ENCODE measurements around the gene CCDC33. TPM values are rescaled to one million over a fixed set of nuclear protein-coding genes. Genes with fewer than 3 reads are reported as not detected.

CCDC33 gene
- total RNA-seq, 1 donor, result not detected

DNA sequence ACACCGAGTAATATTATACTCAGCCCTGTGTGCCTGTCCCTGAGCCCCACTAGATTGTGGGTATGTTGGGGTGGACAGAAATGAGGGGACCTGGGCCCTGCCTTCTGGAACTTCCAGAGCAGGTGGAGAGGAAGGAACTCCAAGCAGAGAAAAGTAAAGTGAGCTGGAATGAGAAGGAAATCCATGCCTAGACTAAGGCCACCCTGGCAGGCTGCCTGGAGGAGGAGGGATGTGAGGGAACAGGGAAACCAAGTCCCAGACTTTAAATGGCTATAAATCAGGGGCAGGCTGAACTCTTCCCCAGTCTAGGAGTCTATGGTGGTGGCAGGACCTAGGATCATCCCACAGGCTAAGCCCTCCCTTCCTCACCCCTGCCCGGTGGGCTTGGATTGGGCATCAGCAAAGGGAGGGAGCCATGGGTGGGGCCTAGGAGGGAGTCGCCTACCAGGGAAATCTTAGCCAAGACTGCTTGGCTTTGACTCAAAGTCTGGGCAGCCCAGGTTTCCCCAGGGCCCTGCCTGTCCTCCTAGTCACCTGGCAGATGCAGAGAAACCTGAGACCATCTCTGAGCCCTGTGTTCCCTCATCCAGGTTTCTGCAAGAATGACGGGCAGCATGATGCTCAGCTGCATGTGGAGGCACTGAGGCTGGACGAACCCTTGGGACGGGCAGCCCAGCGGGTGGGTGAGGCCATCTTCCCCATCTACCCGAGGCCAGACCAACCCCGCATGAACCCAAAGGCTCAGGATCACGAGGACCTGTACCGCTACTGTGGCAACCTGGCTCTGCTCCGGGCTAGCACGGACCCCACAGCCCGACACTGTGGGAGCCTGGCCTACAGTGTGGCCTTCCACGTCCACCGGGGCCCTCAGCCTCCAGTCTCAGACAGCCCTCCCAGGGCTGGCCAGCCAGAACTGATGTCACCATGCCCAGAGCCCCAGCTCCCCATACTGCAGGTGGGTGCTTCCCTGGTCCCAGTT, 17.9 kb upstream of the CCDC33 start:
- Histone ChIP-seq H3K27me3 (ENCODE audit: insufficient read depth, low read length) (no peaks in the 10 kb centered on the region), H3K4me1 (ENCODE audit: insufficient read depth, low read length) (no peaks in the 10 kb centered on the region), H3K4me3 (ENCODE audit: low read length) (no peak overlapping the region), H3K9me3 (ENCODE audit: low read depth, low read length) (no peaks in the 10 kb centered on the region)

DNA sequence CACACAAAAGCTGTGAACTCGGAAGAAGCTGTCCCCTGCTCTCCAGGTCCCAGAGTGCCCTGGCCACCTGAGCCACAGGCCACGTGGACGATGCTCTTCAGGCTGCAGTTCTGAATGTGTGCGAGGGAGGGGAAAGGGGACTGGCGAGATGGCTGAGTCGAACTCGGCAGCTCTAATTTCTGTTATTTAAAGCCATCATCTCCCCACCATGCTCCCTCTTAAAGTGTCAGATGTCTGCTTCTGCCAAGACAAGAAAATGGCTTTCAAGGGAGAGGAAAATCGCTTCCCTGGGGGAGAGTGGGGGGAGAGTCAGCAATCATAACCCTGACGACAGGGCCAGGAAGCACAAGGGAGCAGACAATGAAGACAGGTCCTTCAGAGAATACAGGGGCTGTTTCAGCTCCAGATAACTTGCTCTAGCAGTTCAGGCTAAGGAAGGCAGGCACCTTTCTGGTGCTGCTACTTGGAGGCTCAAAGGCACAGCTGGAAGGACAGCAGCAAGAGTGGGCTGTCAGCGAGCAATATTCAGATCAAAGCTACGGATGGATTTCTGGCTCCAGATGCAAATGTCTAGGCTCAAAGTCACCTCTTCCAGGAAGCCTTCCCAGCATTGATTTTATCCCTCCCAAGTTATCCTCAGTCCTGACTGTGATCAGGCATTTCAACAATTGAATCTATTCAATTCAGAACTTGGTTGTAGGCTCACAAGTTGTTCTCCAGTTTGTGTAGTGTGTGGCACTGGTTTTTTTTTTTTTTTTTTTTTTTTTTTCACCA, 15.5 kb upstream of the CCDC33 start:
- Histone ChIP-seq H3K4me3 (ENCODE audit: low read length) (no peak overlapping the region), H3K9me3 (ENCODE audit: low read depth, low read length) (no peaks in the 10 kb centered on the region), H3K4me1 (ENCODE audit: insufficient read depth, low read length) (no peaks in the 10 kb centered on the region), H3K27me3 (ENCODE audit: insufficient read depth, low read length) (no peaks in the 10 kb centered on the region)

GRCh38 chr15:74221399-74222239, 14.5 kb upstream of the CCDC33 start:
- no peaks in the 10 kb centered on the region for H3K4me1 ChIP-seq (ENCODE audit: insufficient read depth, low read length)
- no peak overlapping the region for H3K4me3 ChIP-seq (ENCODE audit: low read length)
- no peaks in the 10 kb centered on the region for H3K9me3 ChIP-seq (ENCODE audit: low read depth, low read length)
- H3K27me3 ChIP-seq (ENCODE audit: insufficient read depth, low read length), result no peaks in the 10 kb centered on the region

DNA sequence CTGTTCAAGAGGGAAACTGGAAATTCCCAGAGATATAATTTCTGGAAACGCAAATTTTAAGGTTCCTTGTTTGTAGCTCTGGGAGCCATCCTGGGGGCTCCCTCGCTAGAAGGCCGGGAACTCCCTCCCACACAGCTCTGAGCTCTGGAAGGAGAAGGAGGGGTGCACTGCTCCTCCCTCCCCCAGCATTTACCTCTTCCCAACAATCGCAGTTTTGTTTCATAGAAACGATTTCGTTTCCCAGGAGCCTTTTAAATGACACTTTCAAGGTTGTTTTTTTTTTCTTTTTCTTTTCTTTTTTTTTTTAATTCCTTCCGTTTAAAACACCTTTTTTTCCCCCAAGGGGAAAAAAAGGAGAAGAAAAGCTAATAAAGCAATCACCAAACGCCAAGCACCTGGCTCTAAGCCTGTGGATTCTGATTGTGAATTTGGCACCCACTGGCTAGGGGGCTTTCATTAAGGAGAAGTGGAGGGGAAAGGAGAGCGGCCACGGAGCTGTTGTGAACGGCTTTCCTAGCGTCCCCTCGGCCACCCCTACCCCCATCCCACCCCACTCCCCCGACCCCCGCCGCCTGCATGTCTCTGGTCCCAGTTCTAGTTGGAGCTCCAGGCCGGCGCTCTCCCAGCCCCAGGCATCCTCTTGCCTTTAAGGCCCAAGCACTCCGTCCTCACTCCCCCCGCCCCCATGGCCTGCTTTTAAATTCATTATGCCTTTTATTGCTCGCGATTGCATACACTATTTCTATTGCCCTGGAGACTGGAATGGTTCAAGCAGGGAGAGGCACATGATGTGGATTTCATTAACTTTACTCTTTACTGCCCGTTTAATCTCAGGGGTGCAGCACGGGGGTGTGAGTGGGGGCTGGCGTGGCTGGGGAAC, 13.6 kb upstream of the CCDC33 start:
- no peak overlapping the region for H3K4me3 ChIP-seq (ENCODE audit: low read length)
- no peaks in the 10 kb centered on the region for H3K9me3 ChIP-seq (ENCODE audit: low read depth, low read length)
- H3K27me3 ChIP-seq (ENCODE audit: insufficient read depth, low read length), result no peaks in the 10 kb centered on the region
- H3K4me1 ChIP-seq (ENCODE audit: insufficient read depth, low read length), result no peaks in the 10 kb centered on the region

DNA sequence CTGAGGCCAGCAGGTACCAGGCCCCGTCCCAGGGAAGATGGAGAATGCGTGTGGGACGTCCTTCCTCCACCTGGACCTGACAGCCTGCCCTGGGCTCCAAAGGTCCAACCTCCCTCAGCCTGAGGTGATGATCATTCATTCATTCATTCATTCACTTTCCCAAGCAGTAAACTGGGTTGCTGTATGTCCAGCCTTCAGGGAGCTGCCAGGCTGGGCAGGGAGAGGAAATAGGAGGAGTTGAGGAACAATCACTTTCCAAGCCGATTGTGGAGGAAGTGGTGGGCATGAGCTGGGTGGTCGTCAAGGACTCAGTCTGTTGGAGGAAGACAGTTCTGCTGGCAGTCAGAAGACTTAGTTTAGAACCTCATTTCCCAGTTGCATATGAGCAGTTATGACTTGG, 10.2 kb upstream of the CCDC33 start:
- H3K4me3 ChIP-seq (ENCODE audit: low read length), result no peak overlapping the region
- no peaks in the 10 kb centered on the region for H3K27me3 ChIP-seq (ENCODE audit: insufficient read depth, low read length)
- H3K9me3 ChIP-seq (ENCODE audit: low read depth, low read length), result no peaks in the 10 kb centered on the region
- H3K4me1 ChIP-seq (ENCODE audit: insufficient read depth, low read length), result no peaks in the 10 kb centered on the region

GRCh38 chr15:74226761-74227540, 9.2 kb upstream of the CCDC33 start:
- Histone ChIP-seq H3K4me1 (ENCODE audit: insufficient read depth, low read length) (no peaks in the 10 kb centered on the region), H3K4me3 (ENCODE audit: low read length) (no peak overlapping the region), H3K27me3 (ENCODE audit: insufficient read depth, low read length) (no peaks in the 10 kb centered on the region)

GRCh38 chr15:74227968-74228722, 8.0 kb upstream of the CCDC33 start:
- Histone ChIP-seq H3K9me3 (ENCODE audit: low read depth, low read length) (no peaks in the 10 kb centered on the region), H3K27me3 (ENCODE audit: insufficient read depth, low read length) (no peaks in the 10 kb centered on the region), H3K4me3 (ENCODE audit: low read length) (no peak overlapping the region), H3K4me1 (ENCODE audit: insufficient read depth, low read length) (no peaks in the 10 kb centered on the region)

More at GRCh38 chr15:74226761-74227540, 9.2 kb upstream of the CCDC33 start:
- H3K9me3 ChIP-seq (ENCODE audit: low read depth, low read length), result no peaks in the 10 kb centered on the region

GRCh38 chr15:74228723-74229081, 7.4 kb upstream of the CCDC33 start:
- no peaks in the 10 kb centered on the region for H3K4me1 ChIP-seq (ENCODE audit: insufficient read depth, low read length)
- H3K9me3 ChIP-seq (ENCODE audit: low read depth, low read length), result no peaks in the 10 kb centered on the region
- H3K4me3 ChIP-seq (ENCODE audit: low read length), result no peak overlapping the region
- H3K27me3 ChIP-seq (ENCODE audit: insufficient read depth, low read length), result no peaks in the 10 kb centered on the region

GRCh38 chr15:74229686-74230085, 6.4 kb upstream of the CCDC33 start:
- no peaks in the 10 kb centered on the region for H3K4me1 ChIP-seq (ENCODE audit: insufficient read depth, low read length)
- H3K4me3 ChIP-seq (ENCODE audit: low read length), result no peak overlapping the region
- H3K27me3 ChIP-seq (ENCODE audit: insufficient read depth, low read length), result no peaks in the 10 kb centered on the region
- no peaks in the 10 kb centered on the region for H3K9me3 ChIP-seq (ENCODE audit: low read depth, low read length)

- Histone ChIP-seq H3K9me3 (ENCODE audit: low read depth, low read length) (no peaks in the 10 kb centered on the region), H3K4me1 (ENCODE audit: insufficient read depth, low read length) (no peaks in the 10 kb centered on the region), H3K27me3 (ENCODE audit: insufficient read depth, low read length) (no peaks in the 10 kb centered on the region), H3K4me3 (ENCODE audit: low read length) (no peak overlapping the region)
Observed at GRCh38 chr15:74231475-74231874, 4.7 kb upstream of the CCDC33 start.

DNA sequence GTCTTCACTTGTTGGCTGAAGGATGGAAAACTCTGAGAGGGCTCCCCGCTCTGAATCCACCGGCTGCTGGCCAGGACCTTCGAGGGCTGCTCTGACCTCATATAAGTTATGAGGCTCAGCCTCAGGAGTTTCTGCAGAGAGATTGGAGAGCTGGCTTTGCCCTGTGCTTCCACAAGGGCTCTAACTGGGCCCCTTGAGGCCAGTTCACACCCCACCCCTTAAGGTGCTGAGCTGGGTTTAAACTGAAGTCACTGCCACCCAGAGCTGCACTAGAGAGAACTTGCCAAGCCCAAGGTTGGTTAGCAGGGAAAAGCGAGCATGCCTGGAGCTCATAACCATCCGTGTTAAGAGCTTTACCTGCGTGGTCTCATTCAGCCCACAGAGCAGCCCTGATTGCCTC, 2.8 kb upstream of the CCDC33 start:
- Histone ChIP-seq H3K27me3 (ENCODE audit: insufficient read depth, low read length) (no peaks in the 10 kb centered on the region), H3K4me1 (ENCODE audit: insufficient read depth, low read length) (no peaks in the 10 kb centered on the region), H3K4me3 (ENCODE audit: low read length) (no peak overlapping the region), H3K9me3 (ENCODE audit: low read depth, low read length) (no peaks in the 10 kb centered on the region)

DNA sequence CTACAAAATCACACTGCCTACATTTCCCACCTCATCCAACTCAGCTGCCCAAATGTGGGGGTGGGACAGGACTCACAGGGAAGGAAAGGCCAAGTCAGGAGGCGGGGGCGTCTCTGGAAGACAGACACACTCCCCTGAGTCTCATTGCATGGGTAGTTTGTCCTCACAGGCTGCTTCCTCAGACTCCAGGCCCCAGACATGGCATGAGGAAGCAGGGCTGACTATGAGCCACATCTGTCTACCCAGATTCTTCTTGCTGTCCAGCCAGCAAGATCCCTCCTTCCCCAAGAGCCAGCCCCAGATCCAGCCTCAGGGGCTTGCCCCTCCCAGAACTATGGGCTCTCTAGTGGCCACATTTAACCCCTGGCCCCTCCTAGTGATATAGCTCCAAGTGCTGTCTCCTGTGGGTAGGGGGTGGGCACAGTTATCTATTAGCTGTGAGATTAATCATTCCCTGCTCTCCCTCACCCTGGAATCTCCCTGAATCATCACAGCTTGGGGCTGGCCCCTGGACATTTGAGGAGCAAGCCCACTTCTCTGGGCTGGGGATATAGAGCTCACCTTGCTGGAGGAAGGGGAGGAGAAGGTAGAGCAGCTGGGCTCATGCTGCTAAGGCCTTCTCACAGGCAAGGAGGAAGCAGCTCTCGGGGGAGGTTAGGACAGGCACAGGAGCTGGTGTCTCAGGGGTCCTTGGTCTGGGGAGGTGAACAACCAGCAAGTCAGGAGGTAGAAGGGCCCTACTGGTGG, 2.1 kb upstream of the CCDC33 start:
- H3K4me1 ChIP-seq (ENCODE audit: insufficient read depth, low read length), result no peaks in the 10 kb centered on the region
- no peaks in the 10 kb centered on the region for H3K9me3 ChIP-seq (ENCODE audit: low read depth, low read length)

DNA sequence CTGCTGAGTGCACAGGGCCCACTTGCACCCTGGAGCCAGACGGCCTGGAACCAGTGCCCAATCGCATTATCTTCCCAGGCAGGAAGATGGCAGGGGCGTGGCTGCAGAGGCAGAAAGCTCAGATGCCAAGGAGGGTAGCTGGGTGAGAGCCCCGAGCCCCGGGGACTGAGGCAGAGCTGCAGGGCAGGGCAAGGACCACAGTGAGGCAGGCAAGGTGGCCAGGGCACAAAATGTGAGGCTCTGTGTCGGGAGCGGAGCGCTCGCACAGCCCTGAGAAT, 1.6 kb upstream of the CCDC33 start:
- Histone ChIP-seq H3K27me3 (ENCODE audit: insufficient read depth, low read length) (no peaks in the 10 kb centered on the region), H3K4me3 (ENCODE audit: low read length) (no peak overlapping the region), H3K9me3 (ENCODE audit: low read depth, low read length) (no peaks in the 10 kb centered on the region), H3K4me1 (ENCODE audit: insufficient read depth, low read length) (no peaks in the 10 kb centered on the region)

More for the DNA sequence above, 2.1 kb upstream of the CCDC33 start:
- no peak overlapping the region for H3K4me3 ChIP-seq (ENCODE audit: low read length)
- no peaks in the 10 kb centered on the region for H3K27me3 ChIP-seq (ENCODE audit: insufficient read depth, low read length)
